BLaER1 (cell line): ENCODE data around the gene PHLPP1.
"Not testable (repeated sequence)": the region's sequence is repeated elsewhere in the genome, so short reads cannot be mapped to it uniquely, and the experiment has no call there.

Source experiments
- H3K27ac ChIP-seq: shearing (Covaris generic); formaldehyde crosslinking; 2 replicates; pipeline ENCODE4 v1.8.1; 2022
- H3K27me3 ChIP-seq: shearing (Covaris generic); formaldehyde crosslinking; 2 replicates; pipeline ENCODE4 v1.8.1; 2022
- H3K36me3 ChIP-seq: shearing (Covaris generic); formaldehyde crosslinking; 2 replicates; pipeline ENCODE4 v1.8.1; 2022
- H3K4me1 ChIP-seq: shearing (Covaris generic); formaldehyde crosslinking; 2 replicates; pipeline ENCODE4 v1.8.1; 2022
- H3K4me2 ChIP-seq: shearing (Covaris generic); formaldehyde crosslinking; 2 replicates; pipeline ENCODE4 v1.8.1; 2022
- H3K4me3 ChIP-seq: shearing (Covaris generic); formaldehyde crosslinking; 2 replicates; pipeline ENCODE4 v1.8.1; 2022
- H3K9ac ChIP-seq: shearing (Covaris generic); formaldehyde crosslinking; 2 replicates; pipeline ENCODE4 v1.8.1; 2022
- H3K9me3 ChIP-seq: shearing (Covaris generic); formaldehyde crosslinking; 2 replicates; pipeline ENCODE4 v1.8.1; 2022
- H4K20me1 ChIP-seq: shearing (Covaris generic); formaldehyde crosslinking; 2 replicates; pipeline ENCODE4 v1.8.1; 2022
- Cebpa-rat ChIP-seq: shearing (Covaris generic); IDR thresholded peaks from 2 replicates; pipeline ENCODE4 v1.8.1; 2022

PHLPP1 gene

DNA sequence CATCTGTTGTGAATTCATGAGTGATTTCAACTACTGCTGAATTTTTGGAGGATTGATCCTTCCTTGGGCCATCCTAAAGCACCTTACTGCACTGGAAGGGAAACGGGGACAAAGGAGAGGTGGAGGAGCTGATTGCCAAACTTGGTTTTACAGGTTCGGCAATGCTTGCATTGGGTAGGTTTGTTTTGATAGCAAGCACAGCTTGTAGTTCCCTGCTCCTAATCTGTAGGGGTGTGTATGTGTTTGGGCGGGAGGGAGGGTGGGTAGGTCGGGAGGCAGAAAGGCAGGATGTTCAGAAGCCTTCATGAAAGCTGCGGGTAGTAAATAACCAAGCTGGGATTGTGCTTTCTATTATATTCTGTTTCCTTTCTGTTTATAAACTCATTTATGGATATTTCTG lies 24.6 kb downstream of the PHLPP1 start:
- Histone ChIP-seq H3K4me3 (no peak overlapping the region), H3K36me3 (peaks cover 21% of the 10 kb centered on the region), H3K4me2 (no peak overlapping the region), H3K27me3 (no peaks in the 10 kb centered on the region), H3K9me3 (peaks cover 39% of the 10 kb centered on the region), H3K27ac (no peak overlapping the region), H3K9ac (no peak overlapping the region), H3K4me1 (peaks cover 41% of the 10 kb centered on the region), H4K20me1 (peaks cover 68% of the 10 kb centered on the region)
- no peak for TF ChIP-seq Cebpa-rat

- not testable (repeated sequence) for H3K4me2 ChIP-seq, H3K27me3 ChIP-seq, H3K4me3 ChIP-seq, H3K27ac ChIP-seq, H3K9ac ChIP-seq
- Histone ChIP-seq H4K20me1 (peaks cover 75% of the 10 kb centered on the region), H3K4me1 (peaks cover 48% of the 10 kb centered on the region), H3K9me3 (peaks cover 32% of the 10 kb centered on the region), H3K36me3 (peaks cover 14% of the 10 kb centered on the region)
Observed at GRCh38 chr18:62740650-62741049, 25.3 kb downstream of the PHLPP1 start.

DNA sequence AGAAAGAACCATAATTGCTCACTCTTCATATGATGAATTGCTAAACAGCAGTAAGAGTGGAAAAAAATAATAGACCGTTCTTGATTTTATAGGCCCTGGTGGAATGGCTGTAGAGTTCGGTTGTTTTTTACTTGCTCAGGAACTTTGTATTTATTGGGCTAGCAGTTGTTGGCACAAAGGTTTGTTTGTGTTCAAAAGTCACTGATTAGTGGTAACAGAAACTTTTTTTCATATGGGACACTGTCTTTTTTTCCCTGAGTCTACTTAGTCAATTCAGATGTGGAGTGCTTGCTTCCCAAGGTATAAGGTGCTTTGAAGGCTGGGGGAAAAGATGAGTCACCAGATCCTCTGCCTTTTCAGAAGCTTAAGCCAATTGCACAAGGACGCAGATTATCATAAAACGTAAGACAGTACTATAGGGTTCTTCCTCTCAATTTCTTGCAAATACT lies 25.8 kb downstream of the PHLPP1 start:
- H3K4me3 ChIP-seq, result no peak overlapping the region
- no peaks in the 10 kb centered on the region for H3K27me3 ChIP-seq
- H3K4me2 ChIP-seq, result no peak overlapping the region
- peaks cover 28% of the 10 kb centered on the region for H3K9me3 ChIP-seq
- H3K9ac ChIP-seq, result no peak overlapping the region
- peaks cover 52% of the 10 kb centered on the region for H3K4me1 ChIP-seq
- H4K20me1 ChIP-seq, result peaks cover 77% of the 10 kb centered on the region
- no peak overlapping the region for H3K27ac ChIP-seq
- TF ChIP-seq Cebpa-rat, result no peak
- peaks cover 10% of the 10 kb centered on the region for H3K36me3 ChIP-seq

DNA sequence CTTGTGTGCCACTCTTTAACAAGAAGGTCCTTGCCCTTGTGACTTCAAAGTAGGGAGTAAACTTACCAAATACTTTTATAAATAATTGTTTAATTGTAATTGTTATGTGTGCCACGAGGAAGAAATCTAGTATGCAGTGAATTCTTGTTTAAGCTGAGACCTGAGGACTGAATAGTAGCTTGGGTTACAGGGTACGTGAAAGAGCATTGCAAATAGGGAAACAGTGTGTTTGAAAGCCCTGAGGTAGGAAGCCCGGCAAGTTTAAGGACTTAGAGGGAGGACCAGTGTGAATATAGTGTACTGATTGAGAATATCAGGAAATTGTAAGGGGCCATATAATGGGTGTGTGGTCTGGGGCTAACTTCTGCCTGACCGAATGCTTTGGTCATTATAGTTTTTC lies 26.2 kb downstream of the PHLPP1 start:
- Histone ChIP-seq H3K27me3 (no peaks in the 10 kb centered on the region), H4K20me1 (peaks cover 76% of the 10 kb centered on the region), H3K9ac (no peak overlapping the region), H3K27ac (no peak overlapping the region), H3K4me3 (no peak overlapping the region), H3K9me3 (peaks cover 24% of the 10 kb centered on the region), H3K4me2 (no peak overlapping the region), H3K36me3 (peaks cover 8% of the 10 kb centered on the region), H3K4me1 (peaks cover 52% of the 10 kb centered on the region)
- no peak for TF ChIP-seq Cebpa-rat

DNA sequence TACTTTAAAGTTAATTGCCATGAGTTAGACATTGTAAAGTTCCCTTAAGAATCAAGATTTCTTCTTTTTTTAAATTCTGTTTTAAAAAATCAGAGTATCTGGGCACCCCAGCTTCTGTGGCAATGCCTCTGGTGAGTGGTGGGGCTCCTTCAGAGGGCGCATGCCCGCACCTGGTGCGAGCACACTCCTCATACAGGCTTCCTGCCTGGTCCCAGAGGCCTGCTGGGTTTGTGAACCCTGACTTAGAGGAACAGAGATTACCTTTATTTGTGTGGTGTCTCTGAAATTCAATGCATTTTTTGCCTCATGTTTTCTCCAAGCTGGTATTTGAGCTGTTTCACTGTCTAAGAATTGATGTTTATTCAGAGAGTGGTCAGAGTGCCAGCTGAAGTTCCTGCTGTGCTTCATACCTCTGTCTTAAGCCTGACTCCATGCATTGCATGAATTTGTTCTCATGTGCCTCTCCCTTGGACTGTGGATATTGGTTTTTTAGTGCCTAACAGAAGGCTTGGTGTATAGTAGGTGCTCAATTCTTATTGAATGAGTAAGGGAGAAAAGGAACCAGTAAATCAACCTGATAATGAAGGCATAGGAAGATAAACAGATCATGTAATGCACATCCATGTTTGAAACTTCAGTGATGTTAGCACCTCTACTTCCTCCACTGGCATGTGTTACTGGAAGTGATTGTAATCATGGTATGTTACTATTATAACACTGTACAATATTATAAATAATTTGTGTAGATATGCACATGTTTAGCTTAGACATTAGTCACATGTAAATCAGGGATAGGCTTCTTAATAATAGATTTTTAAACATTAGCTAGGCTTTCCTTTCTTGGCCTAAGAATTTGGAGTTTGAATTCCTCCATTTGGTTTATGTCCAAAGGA lies 29.0 kb downstream of the PHLPP1 start:
- no peaks in the 10 kb centered on the region for H3K27me3 ChIP-seq
- H3K4me1 ChIP-seq, result peaks cover 29% of the 10 kb centered on the region
- TF ChIP-seq Cebpa-rat, result no peak
- H3K9ac ChIP-seq, result peak overlapping the region; percentile 17; the same call in 1 of the 2 replicates
- peaks cover 65% of the 10 kb centered on the region for H4K20me1 ChIP-seq
- H3K36me3 ChIP-seq, result peaks cover 11% of the 10 kb centered on the region; the same call in 1 of the 2 replicates
- H3K27ac ChIP-seq, result peak overlapping the region; percentile 59; the same call in 1 of the 2 replicates
- H3K4me3 ChIP-seq, result no peak overlapping the region
- H3K9me3 ChIP-seq, result peaks cover 18% of the 10 kb centered on the region
- peak overlapping the region; percentile 78 for H3K4me2 ChIP-seq

DNA sequence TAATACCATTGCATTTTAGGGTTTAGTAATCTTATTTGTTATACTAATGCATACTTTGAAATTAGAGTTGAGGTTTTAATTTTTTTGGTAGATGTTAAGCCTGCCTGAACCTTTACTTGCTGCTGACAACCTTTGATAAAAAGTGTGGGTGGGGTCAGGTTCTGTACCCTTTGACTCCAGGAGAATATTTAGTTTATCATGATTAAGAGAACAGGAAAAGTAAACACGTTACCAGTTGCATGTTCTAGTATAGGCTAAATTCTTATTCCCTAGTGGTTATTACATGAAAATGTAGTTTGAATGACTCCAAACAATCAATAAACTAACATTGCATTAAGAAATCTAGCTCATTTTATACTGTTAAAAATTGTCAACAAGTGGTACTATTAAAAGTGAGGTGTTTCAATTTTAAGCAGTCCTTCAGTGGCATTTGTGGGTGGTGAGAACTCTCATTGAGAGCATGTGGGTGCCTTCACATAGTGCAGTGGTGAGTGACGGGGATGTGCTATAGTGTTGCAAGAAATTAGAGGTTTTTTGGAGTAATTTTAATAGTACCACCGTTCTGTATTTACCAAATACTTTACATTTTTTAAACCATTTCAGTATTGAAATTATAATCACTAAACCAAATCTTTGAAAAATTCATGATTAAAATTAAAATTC lies 29.9 kb downstream of the PHLPP1 start:
- peak overlapping the region; percentile 78; the same call in 1 of the 2 replicates for H3K4me2 ChIP-seq
- no peak overlapping the region for H3K4me3 ChIP-seq
- H4K20me1 ChIP-seq, result peaks cover 70% of the 10 kb centered on the region
- H3K27ac ChIP-seq, result no peak overlapping the region
- H3K27me3 ChIP-seq, result no peaks in the 10 kb centered on the region
- H3K36me3 ChIP-seq, result peaks cover 15% of the 10 kb centered on the region; the same call in 1 of the 2 replicates
- no peak for TF ChIP-seq Cebpa-rat
- H3K4me1 ChIP-seq, result peaks cover 27% of the 10 kb centered on the region
- no peak overlapping the region for H3K9ac ChIP-seq
- peaks cover 20% of the 10 kb centered on the region for H3K9me3 ChIP-seq

DNA sequence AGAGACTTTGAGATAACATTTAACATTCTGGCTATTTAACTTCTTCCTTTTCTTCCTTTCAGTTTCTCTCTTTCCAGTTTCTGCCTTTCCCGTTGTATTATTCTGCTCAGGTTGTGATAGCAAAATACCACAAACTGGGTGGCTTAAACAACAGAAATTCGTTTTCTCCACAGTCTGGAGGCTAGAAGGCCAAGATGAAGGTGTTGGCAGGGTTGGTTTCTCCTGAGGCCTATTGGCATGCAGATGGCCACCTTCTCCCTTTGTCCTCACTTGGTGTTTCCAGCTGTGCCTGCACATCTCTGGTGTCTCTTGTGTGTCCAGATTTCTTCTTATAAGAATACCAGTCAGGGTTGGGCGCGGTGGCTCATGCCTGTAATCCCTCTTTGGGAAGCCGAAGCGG lies 34.0 kb downstream of the PHLPP1 start:
- H3K4me3 ChIP-seq, result no peak overlapping the region
- no peak overlapping the region for H3K9ac ChIP-seq
- peaks cover 34% of the 10 kb centered on the region for H3K4me1 ChIP-seq
- no peak for TF ChIP-seq Cebpa-rat
- no peaks in the 10 kb centered on the region for H3K27me3 ChIP-seq
- H3K4me2 ChIP-seq, result no peak overlapping the region
- peaks cover 20% of the 10 kb centered on the region for H3K9me3 ChIP-seq
- peaks cover 21% of the 10 kb centered on the region for H3K36me3 ChIP-seq
- no peak overlapping the region for H3K27ac ChIP-seq
- H4K20me1 ChIP-seq, result peaks cover 72% of the 10 kb centered on the region

DNA sequence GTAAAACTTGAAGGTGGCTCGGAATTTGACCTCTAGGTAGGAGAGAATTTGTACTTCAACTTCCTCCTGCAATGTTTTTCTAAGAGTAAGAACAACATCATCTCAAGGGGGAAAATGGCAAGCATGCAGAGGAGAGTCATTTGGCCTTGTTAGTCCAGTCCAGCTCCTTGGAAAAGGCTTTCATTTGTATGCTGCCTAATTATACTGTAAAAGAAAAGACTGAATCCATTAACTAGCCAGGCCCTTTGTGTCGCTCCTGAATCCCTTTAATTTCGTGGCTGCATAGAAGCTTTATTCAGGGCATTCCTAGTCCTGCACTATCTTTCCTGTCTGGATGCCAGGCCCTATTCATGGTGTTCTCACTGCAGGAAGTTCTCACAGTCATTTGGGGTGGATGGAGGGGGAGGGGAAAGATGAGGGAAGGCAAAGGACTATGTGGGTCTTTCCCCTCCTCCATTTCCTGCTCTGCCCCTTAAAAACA lies 36.0 kb downstream of the PHLPP1 start:
- TF ChIP-seq Cebpa-rat, result no peak
- Histone ChIP-seq H3K4me3 (no peak overlapping the region), H3K9me3 (peaks cover 29% of the 10 kb centered on the region), H3K4me2 (peak overlapping the region; percentile 30), H3K27ac (no peak overlapping the region), H3K9ac (no peak overlapping the region), H4K20me1 (peaks cover 74% of the 10 kb centered on the region), H3K4me1 (peaks cover 17% of the 10 kb centered on the region), H3K27me3 (no peaks in the 10 kb centered on the region), H3K36me3 (peaks cover 37% of the 10 kb centered on the region)

- H3K9me3 ChIP-seq, result peaks cover 29% of the 10 kb centered on the region
Observed at GRCh38 chr18:62751977-62752376, 36.6 kb downstream of the PHLPP1 start.

GRCh38 chr18:62754026-62754425 lies 38.7 kb downstream of the PHLPP1 start:
- H3K9ac ChIP-seq, result no peak overlapping the region
- TF ChIP-seq Cebpa-rat, result no peak

More at GRCh38 chr18:62751977-62752376, 36.6 kb downstream of the PHLPP1 start:
- no peak for TF ChIP-seq Cebpa-rat
- Histone ChIP-seq H3K4me3 (no peak overlapping the region), H3K36me3 (peaks cover 42% of the 10 kb centered on the region), H3K9ac (no peak overlapping the region), H3K27ac (no peak overlapping the region), H4K20me1 (peaks cover 80% of the 10 kb centered on the region), H3K4me1 (peaks cover 17% of the 10 kb centered on the region), H3K4me2 (no peak overlapping the region), H3K27me3 (no peaks in the 10 kb centered on the region)

More at GRCh38 chr18:62754026-62754425, 38.7 kb downstream of the PHLPP1 start:
- H3K4me2 ChIP-seq, result no peak overlapping the region
- H3K4me3 ChIP-seq, result no peak overlapping the region
- no peaks in the 10 kb centered on the region for H3K27me3 ChIP-seq
- peaks cover 17% of the 10 kb centered on the region for H3K4me1 ChIP-seq
- peaks cover 39% of the 10 kb centered on the region for H3K36me3 ChIP-seq
- peaks cover 100% of the 10 kb centered on the region for H4K20me1 ChIP-seq
- no peak overlapping the region for H3K27ac ChIP-seq
- H3K9me3 ChIP-seq, result peaks cover 18% of the 10 kb centered on the region
